Measurements from ENCODE around the gene BANF2.

- TF ChIP-seq CTCF (conservative IDR thresholded peaks at IDR 0.05; ENCODE audit: low read depth, low read length) (no peak), CEBPB (IDR thresholded peaks at IDR 0.05; ENCODE audit: low read depth, low read length) (no peak), POLR2A (IDR thresholded peaks at IDR 0.05; ENCODE audit: low read depth, low read length) (no peak), MAFK (IDR thresholded peaks at IDR 0.05; ENCODE audit: low read depth, low read length) (no peak), USF2 (IDR thresholded peaks at IDR 0.05; ENCODE audit: low read depth, low read length) (no peak), RFX5 (IDR thresholded peaks at IDR 0.05; ENCODE audit: low read depth, low read length) (no peak), RAD21 (IDR thresholded peaks at IDR 0.05; ENCODE audit: low read length) (no peak), MAZ (IDR thresholded peaks at IDR 0.05; ENCODE audit: borderline replicate concordance, low read depth, low read length) (no peak)
Observed at GRCh38 chr20:17767624-17768023, 67.9 kb downstream of the BANF2 start.

Data from IMR-90 (cell line).